Endothelial cell of umbilical vein (primary cell): Measurements from ENCODE around the gene SMAD7. TPM values are rescaled to one million over a fixed set of nuclear protein-coding genes. Genes with fewer than 3 reads are reported as not detected.

Experiments used
- BruUV-seq: library from RNA; stranded (reverse); fragments of 400-500 nt; replicated peaks from 2 replicates; lab custom pipeline; 2021; lab: Mats Ljungman, UMichigan
- CTCF ChIA-PET: fragments of 300-600, 350-600 bp; sonication (Branson Sonifier 250); formaldehyde crosslinking; loops from one replicate; lab custom pipeline; 2021; ENCODE audit warnings: antibody characterized with exemption, inconsistent platforms; lab: Charles Lee
- POLR2A ChIA-PET: fragments of 300-600, 350-600 bp; sonication (Branson Sonifier 250); formaldehyde crosslinking; loops from one replicate; lab custom pipeline; 2021; ENCODE audit warnings: antibody characterized with exemption, inconsistent platforms; lab: Charles Lee
- DNase-seq: peaks from one replicate; pipeline ENCODE4 v3.0.0-alpha.2; 2011; ENCODE audit warnings: low read depth, low spot score
- FAIRE-seq: peaks from 2 replicates; lab custom pipeline; 2011; peaks lifted over from hg19 to GRCh38; lab: Jason Lieb, UNC
- H2AFZ ChIP-seq: 2 replicates; pipeline ENCODE4 v1.6.0; 2012; ENCODE audit warnings: low read depth, low read length, control low read depth, inconsistent platforms
- H3K27ac ChIP-seq: 2 replicates; pipeline ENCODE4 v1.5.1; 2011; ENCODE audit warnings: low read depth, mild to moderate bottlenecking, control low read depth, low read length, moderate library complexity; ENCODE audit not compliant: insufficient read depth
- H3K27me3 ChIP-seq, 2 experiments: 2 replicates each; pipeline versions ENCODE4 v1.6.0 to v1.6.1; 2011; ENCODE audit warnings: low read length in 2 of 2, mixed read lengths in 1 of 2; ENCODE audit not compliant: control insufficient read depth in 2 of 2, insufficient read depth in 2 of 2
- H3K36me3 ChIP-seq, 2 experiments: 2 replicates in 1 of 2; 3 replicates in 1 of 2; pipeline ENCODE4 v1.5.1; 2011; ENCODE audit warnings: low read length in 2 of 2, mild to moderate bottlenecking in 1 of 2, moderate library complexity in 1 of 2; ENCODE audit not compliant: control insufficient read depth in 2 of 2, insufficient read depth in 2 of 2; ENCODE audit errors: extremely low read depth in 1 of 2
- H3K4me1 ChIP-seq: 3 replicates; pipeline ENCODE4 v1.5.1; 2011; ENCODE audit warnings: mild to moderate bottlenecking, low read length; ENCODE audit not compliant: control insufficient read depth, insufficient read depth; ENCODE audit errors: extremely low read depth
- H3K4me2 ChIP-seq: 2 replicates; pipeline ENCODE4 v1.6.1; 2011; ENCODE audit warnings: low read length, control low read depth, mixed read lengths; ENCODE audit not compliant: insufficient read depth
- H3K4me3 ChIP-seq, 3 experiments: fragments of 200-600 bp in 1 of 3; sonication (generic), shearing (Covaris generic) in 1 of 3; replicated peaks in 1 of 3; 2 replicates each; pipeline ENCODE4 v1.5.1; 2011 to 2016; ENCODE audit warnings: control low read depth in 3 of 3, low read length in 3 of 3, mild to moderate bottlenecking in 2 of 3, inconsistent platforms in 1 of 3, low read depth in 1 of 3, moderate library complexity in 1 of 3; ENCODE audit not compliant: insufficient read depth in 1 of 3
- H3K79me2 ChIP-seq: 2 replicates; pipeline ENCODE4 v1.6.0; 2012; ENCODE audit warnings: low read length, inconsistent platforms; ENCODE audit not compliant: control insufficient read depth, insufficient read depth
- H3K9ac ChIP-seq: replicated peaks from 2 replicates; pipeline ENCODE3; 2011; ENCODE audit warnings: low read length, control low read depth; ENCODE audit not compliant: insufficient read depth; ENCODE audit errors: extremely low read depth
- H3K9me1 ChIP-seq: replicated peaks from 3 replicates; pipeline ENCODE4 v1.6.0; 2011; ENCODE audit warnings: mild to moderate bottlenecking, low read length; ENCODE audit not compliant: control insufficient read depth, insufficient read depth; ENCODE audit errors: extremely low read depth
- H3K9me3 ChIP-seq: replicated peaks from 2 replicates; pipeline ENCODE4 v1.5.1; 2012; ENCODE audit warnings: low read length, inconsistent platforms; ENCODE audit not compliant: control insufficient read depth, insufficient read depth
- H4K20me1 ChIP-seq: replicated peaks from 2 replicates; pipeline ENCODE3; 2011; ENCODE audit warnings: mild to moderate bottlenecking, low read length; ENCODE audit not compliant: control insufficient read depth, insufficient read depth; ENCODE audit errors: extremely low read depth
- EZH2 ChIP-seq: IDR thresholded peaks from 2 replicates; pipeline ENCODE4 v1.6.1; 2012; ENCODE audit warnings: borderline replicate concordance, low read depth, mild to moderate bottlenecking, moderate library complexity, low read length, inconsistent platforms; ENCODE audit not compliant: severe bottlenecking
- FOS ChIP-seq: IDR thresholded peaks from 2 replicates; pipeline ENCODE4 v1.6.1; 2011; ENCODE audit warnings: mild to moderate bottlenecking, low read length, moderate library complexity, borderline replicate concordance; ENCODE audit not compliant: insufficient read depth
- GATA2 ChIP-seq: IDR thresholded peaks from 2 replicates; pipeline ENCODE4 v1.7.0; 2011; ENCODE audit warnings: low read depth, mild to moderate bottlenecking, moderate library complexity, mixed read lengths, low read length; ENCODE audit not compliant: insufficient read length, insufficient read depth
- JUN ChIP-seq: IDR thresholded peaks from 2 replicates; pipeline ENCODE4 v1.6.1; 2011; ENCODE audit warnings: borderline replicate concordance, low read depth; ENCODE audit not compliant: insufficient read length, insufficient read depth
- MAX ChIP-seq: IDR thresholded peaks from 2 replicates; pipeline ENCODE4 v1.6.1; 2011; ENCODE audit not compliant: insufficient read depth, insufficient read length
- MYC ChIP-seq: IDR thresholded peaks from one replicate; pipeline ENCODE4 v1.6.1; 2011; ENCODE audit warnings: mild to moderate bottlenecking, low read depth, low read length
- POLR2A ChIP-seq: IDR thresholded peaks from 2 replicates; pipeline ENCODE4 v1.6.1; 2012; ENCODE audit warnings: low read depth, mild to moderate bottlenecking, control low read depth, low read length
- POLR2AphosphoS5 ChIP-seq: IDR thresholded peaks from 2 replicates; pipeline ENCODE4 v1.6.1; 2012; ENCODE audit warnings: low read depth, mild to moderate bottlenecking, control low read depth, low read length, moderate library complexity; ENCODE audit not compliant: insufficient read depth
- dilution Hi-C: fragments of 300-500 bp; cut with MboI; formaldehyde crosslinking; loops from one replicate; pipeline ENCODE4 v1.15.0; 2019; ENCODE audit warnings: low sequenced_read_pairs; ENCODE audit not compliant: extremely low pct_ligation_motif_present
- intact Hi-C: fragments of 100-400 bp; cut with micrococcal nuclease; formaldehyde crosslinking; loops from one replicate; pipeline ENCODE4 v1.10.0; 2022
- polyA plus RNA-seq, 4 experiments: library from polyadenylated mRNA; depleted of rRNA in 3 of 4; stranded (reverse) in 3 of 4; unstranded in 1 of 4; fragments of >200 nt; gene quantifications; 2 replicates each; pipeline versions ENCODE4 v1.2.1 to v1.2.3, GENCODE V29; 2011 to 2012; ENCODE audit warnings: missing spikeins in 1 of 4
- total RNA-seq: library from RNA; stranded (reverse); gene quantifications from 2 replicates; pipeline ENCODE4 v1.2.3, GENCODE V29; 2021
- TF ChIP-seq, protein P1 (sequence below), 2 donors: IDR thresholded peaks; 1 replicate in 1 of 2; 2 replicates in 1 of 2; pipeline ENCODE4 v1.5.1; 2011; ENCODE audit warnings: low read length in 2 of 2, mild to moderate bottlenecking in 2 of 2, moderate library complexity in 2 of 2, control low read depth in 1 of 2, inconsistent platforms in 1 of 2, low read depth in 1 of 2; ENCODE audit not compliant: insufficient read depth in 1 of 2; ENCODE audit errors: extremely low read depth in 1 of 2

Gene SMAD7
- total and polyA plus RNA-seq, 2 donors (not counting 3 experiments of a cell fraction or from before 2014, with no cell fraction given): 3.6 to 8.0 TPM

GRCh38 chr18:48898521-48898920 is 52.2 kb downstream of the SMAD7 start:
- Histone ChIP-seq H3K27ac (no peak overlapping the region), H3K36me3 (no peaks in the 10 kb centered on the region), H3K4me2 (no peak overlapping the region), H3K9ac (no peak overlapping the region), H3K9me1 (no peaks in the 10 kb centered on the region), H3K27me3 (no peaks in the 10 kb centered on the region), H4K20me1 (no peaks in the 10 kb centered on the region), H2AFZ (no peak overlapping the region), H3K79me2 (no peaks in the 10 kb centered on the region), H3K4me1 (peaks cover 22% of the 10 kb centered on the region), H3K9me3 (no peaks in the 10 kb centered on the region), H3K4me3 (no peak overlapping the region)
- FAIRE-seq (peak; percentile 56), DNase-seq (no peak)
- ChIA-PET CTCF (interaction anchor here (1.3 to 2.0 kb wide), 2 partner anchors 32 to 121 kb away, joined by 3 to 5 read pairs; no protein-coding TSS in a partner anchor), POLR2A (no interaction called here)
- TF ChIP-seq FOS (no peak), MYC (no peak), POLR2AphosphoS5 (no peak), JUN (no peak), GATA2 (no peak)
- intact Hi-C loops (no loop called here), dilution Hi-C loops (no loop called here)
- BruUV-seq: no TSS peak

GRCh38 chr18:48897531-48897930 is 53.2 kb downstream of the SMAD7 start:
- FAIRE-seq (no peak), DNase-seq (peak; percentile 27)
- dilution Hi-C loops (no loop called here), intact Hi-C loops (no loop called here)
- H3K4me3 ChIP-seq: no peak overlapping the region
- H3K27ac ChIP-seq: no peak overlapping the region
- TF ChIP-seq, protein P1, sequence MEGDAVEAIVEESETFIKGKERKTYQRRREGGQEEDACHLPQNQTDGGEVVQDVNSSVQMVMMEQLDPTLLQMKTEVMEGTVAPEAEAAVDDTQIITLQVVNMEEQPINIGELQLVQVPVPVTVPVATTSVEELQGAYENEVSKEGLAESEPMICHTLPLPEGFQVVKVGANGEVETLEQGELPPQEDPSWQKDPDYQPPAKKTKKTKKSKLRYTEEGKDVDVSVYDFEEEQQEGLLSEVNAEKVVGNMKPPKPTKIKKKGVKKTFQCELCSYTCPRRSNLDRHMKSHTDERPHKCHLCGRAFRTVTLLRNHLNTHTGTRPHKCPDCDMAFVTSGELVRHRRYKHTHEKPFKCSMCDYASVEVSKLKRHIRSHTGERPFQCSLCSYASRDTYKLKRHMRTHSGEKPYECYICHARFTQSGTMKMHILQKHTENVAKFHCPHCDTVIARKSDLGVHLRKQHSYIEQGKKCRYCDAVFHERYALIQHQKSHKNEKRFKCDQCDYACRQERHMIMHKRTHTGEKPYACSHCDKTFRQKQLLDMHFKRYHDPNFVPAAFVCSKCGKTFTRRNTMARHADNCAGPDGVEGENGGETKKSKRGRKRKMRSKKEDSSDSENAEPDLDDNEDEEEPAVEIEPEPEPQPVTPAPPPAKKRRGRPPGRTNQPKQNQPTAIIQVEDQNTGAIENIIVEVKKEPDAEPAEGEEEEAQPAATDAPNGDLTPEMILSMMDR (IDR thresholded peaks at IDR 0.05; ENCODE audit: extremely low read depth in 1 of 2, insufficient read depth in 1 of 2, low read depth in 1 of 2, low read length in 2 of 2): no peak
- no peak for TF ChIP-seq JUN
- no peak for TF ChIP-seq POLR2AphosphoS5
- TF ChIP-seq GATA2: no peak
- TF ChIP-seq FOS: no peak
- TF ChIP-seq EZH2: no peak
- no peak for TF ChIP-seq POLR2A
- no peak for TF ChIP-seq MAX
- TF ChIP-seq MYC: no peak
- no peak overlapping the region for H2AFZ ChIP-seq
- no peaks in the 10 kb centered on the region for H3K27me3 ChIP-seq
- ChIA-PET CTCF (interaction anchor here (0.7 to 2.2 kb wide), 12 partner anchors 16 to 341 kb away, joined by 3 to 9 read pairs (median 4); no protein-coding TSS in a partner anchor), POLR2A (interaction anchor here (0.6 kb wide), 1 partner anchor 535 kb away, joined by 4 read pairs; no protein-coding TSS in a partner anchor)
- H3K4me1 ChIP-seq: peaks cover 15% of the 10 kb centered on the region
- no peaks in the 10 kb centered on the region for H3K36me3 ChIP-seq
- H3K4me2 ChIP-seq: no peak overlapping the region
- no peaks in the 10 kb centered on the region for H3K9me1 ChIP-seq
- no TSS peak for BruUV-seq
- H3K79me2 ChIP-seq: no peaks in the 10 kb centered on the region
- H3K9me3 ChIP-seq: no peaks in the 10 kb centered on the region
- H4K20me1 ChIP-seq: no peaks in the 10 kb centered on the region
- no peak overlapping the region for H3K9ac ChIP-seq
